Heart left ventricle (tissue), 16 donors: Measurements from ENCODE around the gene RYK. TPM values are rescaled to one million over a fixed set of nuclear protein-coding genes. Genes with fewer than 3 reads are reported as not detected.
A peak's percentile ranks its signal among the peaks of the same experiment; 100 is the strongest.
"Not testable (repeated sequence)": the region's sequence is repeated elsewhere in the genome, so short reads cannot be mapped to it uniquely, and the experiment has no call there.

Source experiments
- ATAC-seq, 4 donors: fragments of 200-7000 bp; cut with Tn5 transposase; one replicate each; pipeline ENCODE4 v1.9.1; 2020 to 2022; ENCODE audit warnings: moderate library complexity in 4 of 4, mild to moderate bottlenecking in 3 of 4, moderate number of reproducible peaks in 1 of 4
- DNase-seq, 5 donors: peaks; one replicate each; pipeline ENCODE4 v3.0.0-alpha.2; 2020
- H3K27ac ChIP-seq, 12 donors: fragments of 200-600 bp; sonication (generic) in 4 of 12; one replicate each; pipeline versions ENCODE4 v1.5.0 to v1.8.0; 2016 to 2022; ENCODE audit warnings: mild to moderate bottlenecking in 2 of 12
- H3K27me3 ChIP-seq, 9 donors: fragments of 200-600 bp; sonication (generic) in 2 of 9; one replicate each; pipeline versions ENCODE4 v1.5.1 to v1.8.0; 2016 to 2022; ENCODE audit warnings: mild to moderate bottlenecking in 3 of 9
- H3K36me3 ChIP-seq, 9 donors: fragments of 200-600 bp; sonication (generic) in 2 of 9; one replicate each; pipeline versions ENCODE4 v1.5.0 to v1.8.0; 2018 to 2022; ENCODE audit warnings: mild to moderate bottlenecking in 2 of 9
- H3K4me1 ChIP-seq, 12 donors: fragments of 200-600 bp; sonication (generic) in 4 of 12; one replicate each; pipeline versions ENCODE4 v1.5.0 to v1.8.0; 2016 to 2022; ENCODE audit warnings: mild to moderate bottlenecking in 3 of 12
- H3K4me3 ChIP-seq, 12 donors: fragments of 200-600 bp; sonication (generic) in 4 of 12; one replicate each; pipeline versions ENCODE4 v1.5.0 to v1.8.0; 2017 to 2022; ENCODE audit warnings: mild to moderate bottlenecking in 9 of 12, moderate library complexity in 4 of 12
- H3K9me3 ChIP-seq, 12 donors: fragments of 200-600 bp; sonication (generic) in 4 of 12; one replicate each; pipeline versions ENCODE4 v1.5.0 to v1.8.0; 2016 to 2022; ENCODE audit warnings: mild to moderate bottlenecking in 1 of 12
- CTCF ChIP-seq, 12 donors: fragments of 200-600 bp; sonication (generic) in 4 of 12; IDR thresholded peaks; one replicate each; pipeline versions ENCODE4 v1.5.0 to v1.8.0; 2018 to 2022; ENCODE audit warnings: antibody characterized with exemption in 12 of 12, mild to moderate bottlenecking in 5 of 12
- POLR2A ChIP-seq, 2 donors: fragments of 450-650 bp; IDR thresholded peaks; one replicate each; pipeline ENCODE4 v1.6.1; 2017; ENCODE audit warnings: antibody characterized with exemption in 2 of 2, mild to moderate bottlenecking in 2 of 2, moderate library complexity in 2 of 2
- WGBS, 4 donors: extraction: QIAGEN DNeasy Blood & Tissue Kit in 2 of 4; methylation state at CpG; one replicate each; pipeline versions ENCODE4 v1.1.5 to v1.1.7; 2013 to 2018; 5-methylcytosine and 5-hydroxymethylcytosine counted together
- intact Hi-C, 10 donors: fragments of 100-400 bp; cut with DNase I; formaldehyde crosslinking; loops; one replicate each; pipeline versions ENCODE4 v1.11.1 to v1.14.2; 2022
- polyA plus RNA-seq, 2 donors: library from polyadenylated mRNA; stranded (reverse); fragments of 200-250 nt; gene quantifications; one replicate each; pipeline ENCODE4 v1.2.3, GENCODE V29; 2013
- total RNA-seq, 9 donors: library from RNA; depleted of rRNA in 2 of 9; stranded (reverse); fragments of >200 nt in 2 of 9; fragmentation: NEBNext Ultra II Directional in 3 of 9; extraction: Animal tissue kit (Norgen Biotek cat#: 25700) in 3 of 9; gene quantifications; one replicate each; pipeline versions ENCODE4 v1.1.0 to v1.2.4, GENCODE V29; 2016 to 2023
- donor health status: ischemic (EF 13 %, LVEDD 7.1; RV severe dilation, severe dysfunction).
- donor health status: healthy with polysubstance abuse.
- donor health status: DM: no; HTN: yes; CAD: no.
- donor health status: DM: no; HTN: no; CAD: no.
- donor health status: ischemic (EF 25% LVEDD 6.9; RV normal size, moderate dysfunction).
- donor health status: ischemic (EF 25% LVEDD 5.7; RV mildly dilated, moderate dysfunction).
- donor health status: healthy.
- donor health status: DM: yes; HTN: yes; CAD: no.
- donor health status: ischemic (EF 35%, LVEDD 5.7; RV mildly dilated, moderate dysfunction).
- donor health status: nonischemic (EF 11% LVEDD 7.7; RV severe dilation, severe dysfunction).
- donor health status: DM: yes; HTN: yes; CAD: no.
- donor health status: PGD.
- donor health status: ischemic (EF 29% LVEDD 5.4; RV normal size, mild dysfunction).
- donor health status: nonischemic (EF 23%, LVEDD 6.1; RV moderate dilation, normal function).

RYK gene
- total and polyA plus RNA-seq, 11 donors: 17.3 to 43.7 (median 37.7) TPM

- Histone ChIP-seq H3K36me3 (peaks cover 0 to 71% (median 36%) of the 10 kb centered on the region in 9 donors), H3K27me3 (no peaks in the 10 kb centered on the region), H3K4me1 (peaks cover 0 to 8% (median 0%) of the 10 kb centered on the region in 12 donors), H3K9me3 (no peaks in the 10 kb centered on the region), H3K27ac (no peak overlapping the region), H3K4me3 (no peak overlapping the region)
- WGBS, 4 donors: 82 to 99% (median 92%) methylated on average over 8 of the region's 8 CpGs
- intact Hi-C loops: loop anchor here in 1 of 10 donors (10.0 kb wide), 1 partner anchor 267 kb away; no protein-coding TSS in a partner anchor
- DNase-seq (no peak), ATAC-seq (no peak)
- TF ChIP-seq CTCF (IDR thresholded peaks at IDR 0.05): no peak
- no peak for TF ChIP-seq POLR2A (IDR thresholded peaks at IDR 0.05)
Measured at GRCh38 chr3:134201201-134202130, 49.2 kb downstream of the RYK start.

DNA sequence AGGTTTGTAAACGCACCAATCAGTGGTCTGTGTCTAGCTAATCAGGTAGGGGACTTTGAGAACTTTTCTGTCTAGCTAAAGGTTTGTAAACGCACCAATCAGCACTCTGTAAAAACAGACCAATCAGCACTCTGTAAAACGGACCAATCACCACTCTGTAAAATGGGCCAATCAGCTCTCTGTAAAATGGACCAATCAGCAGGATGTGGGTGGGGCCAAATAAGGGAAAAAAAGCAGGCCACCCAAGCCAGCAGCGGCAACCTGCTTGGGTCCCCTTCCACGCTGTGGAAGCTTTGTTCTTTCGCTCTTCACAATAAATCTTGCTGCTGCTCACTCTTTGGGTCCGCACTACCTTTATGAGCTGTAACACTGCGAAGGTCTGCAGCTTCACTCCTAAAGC is 50.8 kb downstream of the RYK start:
- not testable (repeated sequence) for ATAC-seq, H3K27me3 ChIP-seq, H3K4me1 ChIP-seq, H3K4me3 ChIP-seq, H3K27ac ChIP-seq, DNase-seq, H3K9me3 ChIP-seq
- WGBS, 4 donors: 80 to 98% (median 90%) methylated on average over 8 of the region's 8 CpGs
- H3K36me3 ChIP-seq: peaks cover 0 to 78% (median 43%) of the 10 kb centered on the region in 9 donors
- intact Hi-C loops: loop anchor here in 5 of 10 donors (5.0 to 10.0 kb wide), 6 partner anchors 102 to 282 kb away; no protein-coding TSS in a partner anchor

DNA sequence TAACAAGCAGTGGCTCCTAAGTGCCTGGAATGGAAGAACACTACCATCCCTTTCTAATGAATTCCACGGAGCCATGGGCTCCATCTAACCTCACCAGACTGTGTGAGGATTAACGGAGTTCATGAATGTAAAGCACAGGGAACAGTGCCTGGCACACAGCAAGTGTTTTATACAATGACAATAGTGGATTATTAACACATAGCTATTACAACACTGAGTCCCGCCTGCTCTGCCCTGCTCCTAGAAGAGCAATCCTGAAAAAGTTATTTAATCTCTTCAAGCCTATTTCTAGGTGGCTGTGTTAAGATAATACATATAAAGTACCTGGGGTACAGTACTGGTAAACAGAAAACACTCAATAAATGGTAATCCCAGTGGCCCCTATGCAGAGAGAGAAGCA is 51.4 kb downstream of the RYK start:
- peaks cover 0 to 8% (median 0%) of the 10 kb centered on the region in 12 donors for H3K4me1 ChIP-seq
- no peaks in the 10 kb centered on the region for H3K9me3 ChIP-seq
- H3K4me3 ChIP-seq: no peak overlapping the region
- intact Hi-C loops: loop anchor here in 5 of 10 donors (5.0 to 10.0 kb wide), 6 partner anchors 103 to 283 kb away; no protein-coding TSS in a partner anchor
- DNase-seq (no peak), ATAC-seq (no peak)
- H3K36me3 ChIP-seq: peaks cover 0 to 81% (median 49%) of the 10 kb centered on the region in 9 donors
- TF ChIP-seq POLR2A (IDR thresholded peaks at IDR 0.05) (no peak), CTCF (IDR thresholded peaks at IDR 0.05) (no peak)
- 86 to 88% (median 86%) methylated on average over 3 of the region's 3 CpGs for WGBS, 4 donors
- H3K27me3 ChIP-seq: no peaks in the 10 kb centered on the region
- no peak overlapping the region for H3K27ac ChIP-seq

GRCh38 chr3:134198414-134198813 is 52.2 kb downstream of the RYK start:
- Histone ChIP-seq H3K4me3 (no peak overlapping the region), H3K27me3 (no peaks in the 10 kb centered on the region), H3K9me3 (no peaks in the 10 kb centered on the region), H3K4me1 (peaks cover 0 to 8% (median 0%) of the 10 kb centered on the region in 12 donors), H3K27ac (no peak overlapping the region), H3K36me3 (peaks cover 0 to 84% (median 57%) of the 10 kb centered on the region in 9 donors)
- intact Hi-C loops: loop anchor here in 5 of 10 donors (5.0 to 10.0 kb wide), 6 partner anchors 104 to 284 kb away; no protein-coding TSS in a partner anchor
- ATAC-seq (no peak), DNase-seq (no peak)
- 98 to 99% (median 98%) methylated on average over 2 of the region's 2 CpGs for WGBS, 4 donors
- no peak for TF ChIP-seq POLR2A (IDR thresholded peaks at IDR 0.05)

DNA sequence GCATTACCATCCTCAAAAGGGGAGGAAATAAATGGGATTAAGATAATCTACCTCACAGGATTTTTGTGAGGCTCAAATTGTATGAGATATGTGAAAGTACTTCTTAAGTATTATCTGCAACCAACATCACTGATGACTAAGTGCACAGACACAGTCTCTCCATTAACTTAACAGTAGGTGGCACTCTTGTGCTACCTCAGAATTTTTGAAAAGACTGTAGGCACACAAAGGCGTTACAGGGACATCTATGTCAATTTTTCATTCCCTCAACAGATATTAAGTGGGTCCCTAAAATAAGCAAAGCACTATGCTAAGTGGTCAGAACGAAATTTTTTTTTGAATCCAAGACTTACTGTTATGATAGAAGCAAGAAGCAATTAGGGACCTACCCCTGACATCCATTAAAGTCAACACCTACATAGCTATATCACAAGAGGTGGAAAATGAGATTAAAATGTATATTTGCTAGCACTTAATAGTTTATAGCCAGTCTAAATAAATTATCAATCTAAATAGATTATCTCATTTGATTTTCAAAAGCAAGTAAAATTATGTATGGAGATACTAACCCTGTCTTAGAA is 52.9 kb downstream of the RYK start:
- Histone ChIP-seq H3K27me3 (no peaks in the 10 kb centered on the region), H3K27ac (no peak overlapping the region), H3K4me1 (peaks cover 0 to 8% (median 0%) of the 10 kb centered on the region in 12 donors), H3K4me3 (no peak overlapping the region), H3K9me3 (no peaks in the 10 kb centered on the region), H3K36me3 (peaks cover 0 to 86% (median 60%) of the 10 kb centered on the region in 9 donors)
- intact Hi-C loops: loop anchor here in 5 of 10 donors (5.0 to 10.0 kb wide), 6 partner anchors 105 to 285 kb away; no protein-coding TSS in a partner anchor
- WGBS, 4 donors: 7 to 13% (median 9%) methylated on average over 2 of the region's 2 CpGs
- DNase-seq (no peak), ATAC-seq (peak; percentile 52 to 82 (median 80))
- TF ChIP-seq POLR2A (IDR thresholded peaks at IDR 0.05) (no peak), CTCF (IDR thresholded peaks at IDR 0.05) (peak; percentile 58 to 84 (median 71))
